Transverse colon (tissue), 4 donors: ENCODE results near the gene LIPF. TPM values are rescaled to one million over a fixed set of nuclear protein-coding genes. Genes with fewer than 3 reads are reported as not detected.
"Not testable (repeated sequence)": the region's sequence is repeated elsewhere in the genome, so short reads cannot be mapped to it uniquely, and the experiment has no call there.

Experiments
- DNase-seq: peaks from one replicate; pipeline ENCODE4 v3.0.0-alpha.2; 2019
- H3K27ac ChIP-seq, 4 donors: fragments of 200-600 bp; sonication (generic); 2 replicates each; pipeline ENCODE4 v1.5.1; 2016 to 2018; ENCODE audit warnings: inconsistent platforms in 4 of 4
- H3K27me3 ChIP-seq: fragments of 200-600 bp; sonication (generic); 2 replicates; pipeline ENCODE4 v1.5.1; 2017; ENCODE audit warnings: inconsistent platforms
- H3K36me3 ChIP-seq, 4 donors: fragments of 200-600 bp; sonication (generic); 2 replicates each; pipeline ENCODE4 v1.5.1; 2017 to 2019; ENCODE audit warnings: inconsistent platforms in 4 of 4
- H3K4me1 ChIP-seq, 4 donors: fragments of 200-600 bp; sonication (generic); 2 replicates each; pipeline ENCODE4 v1.5.1; 2017 to 2020; ENCODE audit warnings: inconsistent platforms in 4 of 4
- H3K4me3 ChIP-seq, 4 donors: fragments of 200-600 bp; sonication (generic); 1 replicate in 1 of 4; 2 replicates in 3 of 4; pipeline versions ENCODE4 v1.5.1 to v1.6.1; 2017 to 2019; ENCODE audit warnings: inconsistent platforms in 4 of 4
- H3K9me3 ChIP-seq, 2 donors: fragments of 200-600 bp; sonication (generic); 2 replicates each; pipeline ENCODE4 v1.5.1; 2017 to 2019; ENCODE audit warnings: inconsistent platforms in 2 of 2
- EP300 ChIP-seq: sonication (generic); formaldehyde crosslinking; IDR thresholded peaks from one replicate; pipeline ENCODE4 v1.6.1; 2017; ENCODE audit warnings: antibody characterized with exemption, low read depth
- POLR2A ChIP-seq: fragments of 450-650 bp; IDR thresholded peaks from one replicate; pipeline ENCODE4 v1.6.1; 2016; ENCODE audit warnings: antibody characterized with exemption, mild to moderate bottlenecking, moderate library complexity
- POLR2AphosphoS5 ChIP-seq, 3 donors: sonication (generic); formaldehyde crosslinking; IDR thresholded peaks; one replicate each; pipeline ENCODE4 v1.6.1; 2016; ENCODE audit warnings: antibody characterized with exemption in 3 of 3
- WGBS, 2 donors: methylation state at CpG; one replicate each; pipeline ENCODE4 v1.1.5; 2018; ENCODE audit warnings: low coverage in 1 of 2; 5-methylcytosine and 5-hydroxymethylcytosine counted together
- in situ Hi-C, 4 donors: fragments of 200-750 bp; cut with MboI; loops; one replicate each; pipeline versions ENCODE4 v1.15.0 to v1.15.1; 2017; ENCODE audit warnings: low sequenced_read_pairs in 3 of 4, low pct_ligation_motif_present in 1 of 4, low pct_unique_long_range_greater_than_20kb in 1 of 4
- intact Hi-C: fragments of 100-400 bp; cut with DNase I; formaldehyde crosslinking; loops from one replicate; pipeline ENCODE4 v1.15.1; 2023; ENCODE audit warnings: low total_unique reads
- total RNA-seq, 4 donors: library from RNA; depleted of rRNA; stranded (reverse); fragments of >200 nt; gene quantifications; one replicate each; pipeline ENCODE4 v1.1.0, GENCODE V29; 2016
- TF ChIP-seq, protein P1 (sequence below), 5 experiments: fragments of 200-600 bp in 3 of 5; fragments of 450-650 bp in 2 of 5; sonication (generic) in 3 of 5; IDR thresholded peaks; 1 replicate in 2 of 5; 2 replicates in 3 of 5; pipeline ENCODE4 v1.5.1; 2016 to 2017; ENCODE audit warnings: antibody characterized with exemption in 5 of 5, inconsistent platforms in 3 of 5, mild to moderate bottlenecking in 2 of 5, moderate library complexity in 1 of 5

Gene LIPF
- total RNA-seq, 4 donors from 2014 or later: not detected

DNA sequence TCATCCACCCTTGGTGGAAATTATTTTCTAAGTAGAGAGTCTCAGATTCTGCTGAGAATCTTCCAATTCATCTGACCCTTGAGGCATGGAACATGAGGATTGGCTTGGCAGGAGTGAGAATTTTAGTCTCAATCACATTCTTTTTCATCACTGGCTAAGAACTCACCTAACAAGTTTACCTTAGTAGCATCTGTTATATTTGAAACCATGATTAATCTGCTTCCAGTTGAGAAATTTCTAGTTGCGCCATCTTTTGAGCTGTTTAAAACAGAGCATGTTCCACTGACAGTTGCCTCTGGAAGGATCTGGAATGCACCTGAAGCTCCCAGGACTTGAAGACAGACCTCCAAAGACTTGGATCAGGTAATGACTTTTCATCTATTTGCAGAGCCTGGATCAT is 41.7 kb downstream of the LIPF start, which contains the start of gene LIPK:
Gene LIPK, plus strand, starts transcription at position 292 of the 400 bp plus-strand sequence. CDS start 18,295 bp downstream, outside the sequence.
- intact Hi-C loops (no loop called here), in situ Hi-C loops (no loop called here)
- DNase-seq: no peak
- H3K27me3 ChIP-seq: no peaks in the 10 kb centered on the region
- H3K27ac ChIP-seq: no peak within 1 kb of the TSS
- no peaks in the 10 kb centered on the region for H3K36me3 ChIP-seq
- TF ChIP-seq POLR2AphosphoS5 (IDR thresholded peaks at IDR 0.05) (no peak), POLR2A (no peak), EP300 (no peak)
- TF ChIP-seq, protein P1, sequence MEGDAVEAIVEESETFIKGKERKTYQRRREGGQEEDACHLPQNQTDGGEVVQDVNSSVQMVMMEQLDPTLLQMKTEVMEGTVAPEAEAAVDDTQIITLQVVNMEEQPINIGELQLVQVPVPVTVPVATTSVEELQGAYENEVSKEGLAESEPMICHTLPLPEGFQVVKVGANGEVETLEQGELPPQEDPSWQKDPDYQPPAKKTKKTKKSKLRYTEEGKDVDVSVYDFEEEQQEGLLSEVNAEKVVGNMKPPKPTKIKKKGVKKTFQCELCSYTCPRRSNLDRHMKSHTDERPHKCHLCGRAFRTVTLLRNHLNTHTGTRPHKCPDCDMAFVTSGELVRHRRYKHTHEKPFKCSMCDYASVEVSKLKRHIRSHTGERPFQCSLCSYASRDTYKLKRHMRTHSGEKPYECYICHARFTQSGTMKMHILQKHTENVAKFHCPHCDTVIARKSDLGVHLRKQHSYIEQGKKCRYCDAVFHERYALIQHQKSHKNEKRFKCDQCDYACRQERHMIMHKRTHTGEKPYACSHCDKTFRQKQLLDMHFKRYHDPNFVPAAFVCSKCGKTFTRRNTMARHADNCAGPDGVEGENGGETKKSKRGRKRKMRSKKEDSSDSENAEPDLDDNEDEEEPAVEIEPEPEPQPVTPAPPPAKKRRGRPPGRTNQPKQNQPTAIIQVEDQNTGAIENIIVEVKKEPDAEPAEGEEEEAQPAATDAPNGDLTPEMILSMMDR (IDR thresholded peaks at IDR 0.05): no peak
- H3K4me1 ChIP-seq: peaks cover 0 to 16% (median 2%) of the 10 kb centered on the region in 4 donors
- no peak within 1 kb of the TSS for H3K4me3 ChIP-seq
- 100% methylated on average over 1 of the region's 1 CpG for WGBS, 2 donors
- no peaks in the 10 kb centered on the region for H3K9me3 ChIP-seq

DNA sequence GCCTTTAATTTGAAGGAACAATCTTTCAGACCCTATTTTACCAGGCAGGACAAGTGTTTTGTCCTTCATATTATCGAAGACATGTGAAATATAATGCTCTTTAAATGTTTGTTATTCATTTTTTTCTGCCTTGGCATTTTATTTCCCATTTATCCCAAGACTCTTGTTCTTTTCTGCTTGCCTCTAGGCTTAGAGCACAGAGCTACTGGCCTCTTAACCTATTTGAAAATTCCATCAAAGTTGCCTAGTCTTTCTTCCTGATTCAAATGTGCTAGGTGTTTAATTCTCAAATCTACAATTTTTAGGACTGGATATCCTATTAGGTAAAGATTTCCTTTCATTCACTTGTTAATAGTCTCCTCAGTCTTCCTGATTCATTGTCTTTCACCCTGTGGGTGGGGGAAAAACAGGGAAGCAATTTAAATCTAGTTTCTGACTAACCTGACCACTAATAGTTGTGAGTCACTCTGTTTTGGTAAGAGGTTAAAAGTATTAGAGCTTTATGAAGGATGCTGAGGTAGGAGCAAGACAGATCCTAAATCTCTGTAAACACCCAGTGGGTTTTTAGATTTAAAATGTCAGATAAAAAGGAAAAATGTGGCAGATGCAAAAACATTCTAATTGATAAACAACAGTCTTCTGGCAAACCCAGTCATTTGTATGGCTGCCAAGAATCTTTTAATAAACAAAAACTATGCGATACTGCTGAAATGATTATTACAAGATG is 43.4 kb downstream of the LIPF start:
- TF ChIP-seq EP300 (no peak), POLR2A (no peak), POLR2AphosphoS5 (IDR thresholded peaks at IDR 0.05) (no peak)
- TF ChIP-seq, protein P1 (IDR thresholded peaks at IDR 0.05): no peak
- Histone ChIP-seq H3K4me3 (no peak overlapping the region), H3K36me3 (no peaks in the 10 kb centered on the region), H3K9me3 (no peaks in the 10 kb centered on the region), H3K27ac (no peak overlapping the region), H3K4me1 (peaks cover 0 to 10% (median under 1%) of the 10 kb centered on the region in 4 donors), H3K27me3 (no peaks in the 10 kb centered on the region)
- DNase-seq: no peak
- 53 to 59% methylated on average over 2 of the region's 2 CpGs for WGBS, 2 donors
- intact Hi-C loops: no loop called here
- in situ Hi-C loops: no loop called here

DNA sequence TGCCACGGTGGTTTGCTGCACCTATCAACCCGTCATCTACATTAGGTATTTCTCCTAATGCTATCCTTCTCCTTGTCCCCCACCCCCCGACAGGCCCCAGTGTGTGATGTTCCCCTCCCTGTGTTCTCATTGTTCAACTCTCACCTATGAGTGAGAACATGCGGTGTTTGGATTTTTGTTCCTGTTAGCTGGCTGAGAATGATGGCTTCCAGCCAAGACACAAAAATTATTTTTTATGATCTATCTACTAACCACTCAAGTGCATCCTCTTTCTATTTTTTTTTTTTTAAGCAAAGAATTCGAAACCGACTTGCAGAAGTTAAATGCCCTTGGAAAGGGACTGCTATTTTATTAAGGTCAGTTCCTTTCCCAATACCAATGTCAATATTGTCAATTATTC is 45.1 kb downstream of the LIPF start:
- in situ Hi-C loops, H3K36me3 ChIP-seq, H3K27me3 ChIP-seq, H3K9me3 ChIP-seq, intact Hi-C loops, H3K27ac ChIP-seq, H3K4me1 ChIP-seq, H3K4me3 ChIP-seq, DNase-seq: not testable (repeated sequence)
- 48 to 62% methylated on average over 6 of the region's 6 CpGs for WGBS, 2 donors

DNA sequence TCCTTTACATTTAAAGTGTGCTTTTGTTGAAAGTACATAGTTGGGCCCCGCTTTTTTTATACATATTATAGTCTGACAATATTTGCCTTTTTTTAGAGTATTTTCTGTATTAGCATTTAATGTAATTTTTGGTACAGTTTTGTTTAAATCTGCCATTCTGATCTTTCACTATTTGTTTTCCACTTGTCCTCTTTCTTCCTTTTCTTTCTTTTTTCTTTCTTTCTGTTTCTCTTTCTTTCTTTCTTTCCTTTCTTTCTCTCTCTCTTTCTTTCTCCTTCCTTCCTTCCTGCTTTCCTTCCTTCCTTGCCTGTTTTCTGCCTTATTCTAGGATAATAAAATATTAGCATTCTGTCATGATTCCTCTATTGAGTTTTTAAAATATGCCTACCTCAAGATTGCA is 51.3 kb downstream of the LIPF start:
- H3K4me3 ChIP-seq: no peak overlapping the region
- intact Hi-C loops (no loop called here), in situ Hi-C loops (no loop called here)
- no peak for DNase-seq
- H3K27ac ChIP-seq: no peak overlapping the region
- no peaks in the 10 kb centered on the region for H3K36me3 ChIP-seq
- H3K27me3 ChIP-seq: no peaks in the 10 kb centered on the region
- TF ChIP-seq, protein P1 (IDR thresholded peaks at IDR 0.05): no peak
- TF ChIP-seq POLR2AphosphoS5 (IDR thresholded peaks at IDR 0.05) (no peak), POLR2A (no peak), EP300 (no peak)
- H3K9me3 ChIP-seq: no peaks in the 10 kb centered on the region
- WGBS, 2 donors: 100% methylated on average over 1 of the region's 1 CpG
- no peaks in the 10 kb centered on the region for H3K4me1 ChIP-seq

DNA sequence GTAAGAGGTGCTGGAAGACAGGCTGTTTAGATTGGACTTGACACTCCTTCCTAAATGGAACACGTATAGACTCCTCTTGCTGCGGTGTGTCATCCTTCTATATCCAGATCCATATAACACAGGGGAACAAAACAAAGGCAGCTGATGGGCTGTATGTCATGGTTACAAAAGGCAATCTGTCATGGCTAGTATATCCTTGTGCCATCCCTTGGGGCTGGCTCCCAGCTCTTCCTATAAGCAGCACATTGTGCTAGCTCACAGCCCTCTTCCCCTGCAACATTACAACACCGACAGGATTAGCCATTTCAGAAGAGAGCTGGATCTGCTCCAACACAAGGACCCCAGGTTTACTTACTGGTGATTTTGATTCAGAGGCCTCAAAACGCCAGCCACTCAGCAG is 57.1 kb downstream of the LIPF start:
- no peaks in the 10 kb centered on the region for H3K36me3 ChIP-seq
- H3K27me3 ChIP-seq: no peaks in the 10 kb centered on the region
- TF ChIP-seq EP300 (no peak), POLR2A (no peak), POLR2AphosphoS5 (IDR thresholded peaks at IDR 0.05) (no peak)
- TF ChIP-seq, protein P1 (IDR thresholded peaks at IDR 0.05): no peak
- H3K4me1 ChIP-seq: no peaks in the 10 kb centered on the region
- no peak overlapping the region for H3K27ac ChIP-seq
- H3K4me3 ChIP-seq: no peak overlapping the region
- 72 to 81% methylated on average over 2 to 4 of the region's 4 CpGs for WGBS, 2 donors
- in situ Hi-C loops: no loop called here
- intact Hi-C loops: no loop called here
- H3K9me3 ChIP-seq: no peaks in the 10 kb centered on the region
- DNase-seq: no peak
